NOMO-1 treated with dmso at 0.1 percent for 144 hours (cell line): ENCODE measurements around the gene AKNAD1.
"Not testable (repeated sequence)": the region's sequence is repeated elsewhere in the genome, so short reads cannot be mapped to it uniquely, and the experiment has no call there.

Experiments
- DNase-seq: peaks from one replicate; lab custom pipeline; 2025; ENCODE audit not compliant: unreplicated experiment; lab: John Stamatoyannopoulos, UW

AKNAD1 gene, protein sequence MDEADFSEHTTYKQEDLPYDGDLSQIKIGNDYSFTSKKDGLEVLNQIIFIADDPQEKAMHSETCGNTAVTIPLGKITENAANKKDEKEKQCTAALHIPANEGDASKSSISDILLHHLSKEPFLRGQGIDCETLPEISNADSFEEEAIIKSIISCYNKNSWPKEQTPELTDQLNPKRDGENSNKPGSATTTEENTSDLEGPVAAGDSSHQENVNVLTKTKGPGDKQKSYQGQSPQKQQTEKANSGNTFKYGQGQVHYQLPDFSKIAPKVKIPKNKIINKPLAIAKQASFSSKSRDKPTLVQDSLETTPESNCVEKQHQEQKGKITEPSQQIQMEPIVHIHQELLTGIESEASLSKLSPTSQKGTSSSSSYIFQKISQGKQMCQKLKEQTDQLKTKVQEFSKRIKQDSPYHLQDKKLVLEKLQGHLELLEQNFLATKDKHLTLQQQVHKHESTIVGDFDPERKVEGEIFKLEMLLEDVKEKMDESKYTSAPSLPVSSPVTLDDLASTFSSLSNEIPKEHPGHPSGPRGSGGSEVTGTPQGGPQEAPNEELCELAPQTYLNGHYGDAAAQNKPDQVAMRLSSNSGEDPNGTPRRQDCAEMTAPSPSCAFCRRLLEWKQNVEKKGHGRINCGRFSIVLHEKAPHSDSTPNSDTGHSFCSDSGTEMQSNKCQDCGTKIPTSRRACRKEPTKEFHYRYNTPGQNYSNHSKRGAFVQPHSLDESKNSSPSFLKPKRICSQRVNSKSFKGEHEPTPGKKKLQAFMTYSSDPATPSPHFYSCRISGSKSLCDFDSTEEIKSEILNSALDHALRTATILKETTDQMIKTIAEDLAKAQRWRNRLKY

GRCh38 chr1:108856994-108857393 is at the start of gene AKNAD1:
Gene AKNAD1, minus strand, starts transcription at chr1:108857094. Its CDS starts 4,430 bp downstream, at chr1:108852664.
- DNase-seq = no peak

GRCh38 chr1:108901106-108901505 is 44.2 kb upstream of the AKNAD1 start:
- DNase-seq = no peak

DNA sequence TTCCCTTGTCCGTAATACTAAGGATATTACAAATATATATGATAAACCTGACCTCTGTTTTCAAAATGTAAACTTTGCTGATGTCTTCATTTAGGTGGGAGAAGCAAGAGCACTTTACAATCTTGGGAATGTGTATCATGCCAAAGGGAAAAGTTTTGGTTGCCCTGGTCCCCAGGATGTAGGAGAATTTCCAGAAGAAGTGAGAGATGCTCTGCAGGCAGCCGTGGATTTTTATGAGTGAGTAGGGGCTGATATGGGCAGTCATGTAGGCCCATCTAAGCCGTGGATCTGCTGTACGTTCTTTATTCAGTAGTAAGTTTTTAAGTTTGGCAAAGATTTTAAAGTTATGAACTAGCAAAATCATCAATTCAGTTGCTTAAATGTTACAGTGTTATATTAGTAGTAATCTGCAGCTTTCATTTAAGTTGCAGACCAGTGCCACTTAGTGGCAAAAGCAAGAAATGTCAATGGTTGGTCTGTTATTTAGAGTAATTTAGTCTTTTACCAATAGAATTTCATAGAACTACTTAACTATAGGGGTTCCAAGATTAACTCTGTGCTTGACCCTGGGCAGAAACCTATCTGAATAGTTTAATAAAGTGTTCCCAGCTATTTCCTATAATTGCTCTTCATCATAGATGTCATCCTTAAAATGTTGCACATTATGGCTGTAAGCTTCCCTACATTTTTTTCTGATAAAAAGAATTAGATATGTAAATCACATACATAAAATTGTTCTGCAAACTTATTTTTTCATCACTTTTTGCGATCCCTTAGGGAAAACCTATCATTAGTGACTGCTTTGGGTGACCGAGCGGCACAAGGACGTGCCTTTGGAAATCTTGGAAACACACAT is 41.2 kb upstream of the AKNAD1 start:
- DNase-seq = peak; percentile 12

GRCh38 chr1:108896146-108897145 is 39.6 kb upstream of the AKNAD1 start:
- peak; percentile 34 for DNase-seq

- DNase-seq = no peak
Measured at GRCh38 chr1:108893141-108893530, 36.2 kb upstream of the AKNAD1 start.

DNA sequence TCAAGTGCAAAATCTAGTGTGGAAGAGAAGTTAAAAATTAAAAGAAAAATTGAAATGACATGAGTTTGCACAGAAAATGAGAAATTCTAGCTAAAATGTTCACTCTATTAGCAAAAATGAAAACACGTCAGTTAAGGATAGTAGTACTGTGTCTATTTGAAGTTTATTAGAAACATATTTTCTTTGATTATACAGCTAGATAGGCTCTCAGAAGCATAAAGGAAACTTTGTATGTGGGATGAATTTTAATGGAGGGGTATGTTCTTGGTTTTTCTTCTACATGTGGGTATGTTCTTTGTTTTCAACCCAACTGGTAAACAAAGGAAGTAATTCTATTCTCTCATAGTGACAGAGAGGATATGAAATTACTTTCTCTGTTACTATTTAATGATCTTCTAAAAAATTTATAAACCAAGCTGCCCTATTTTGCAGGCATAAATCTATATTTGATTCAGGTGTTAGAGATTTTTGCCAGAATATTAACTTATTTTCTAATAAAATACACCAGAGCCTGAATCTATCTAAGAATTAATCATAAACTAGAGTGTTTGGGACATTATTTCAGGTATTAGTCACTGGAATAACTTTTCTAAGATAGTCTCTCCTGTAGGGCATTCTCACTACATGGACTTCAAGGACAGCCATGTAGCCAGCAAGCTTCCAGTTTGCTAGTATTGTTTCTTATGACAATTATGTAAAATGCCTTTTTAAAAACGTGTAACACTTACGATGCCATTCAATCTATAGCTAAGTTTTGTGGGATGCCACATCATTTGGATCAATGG is 35.7 kb upstream of the AKNAD1 start:
- no peak for DNase-seq

DNA sequence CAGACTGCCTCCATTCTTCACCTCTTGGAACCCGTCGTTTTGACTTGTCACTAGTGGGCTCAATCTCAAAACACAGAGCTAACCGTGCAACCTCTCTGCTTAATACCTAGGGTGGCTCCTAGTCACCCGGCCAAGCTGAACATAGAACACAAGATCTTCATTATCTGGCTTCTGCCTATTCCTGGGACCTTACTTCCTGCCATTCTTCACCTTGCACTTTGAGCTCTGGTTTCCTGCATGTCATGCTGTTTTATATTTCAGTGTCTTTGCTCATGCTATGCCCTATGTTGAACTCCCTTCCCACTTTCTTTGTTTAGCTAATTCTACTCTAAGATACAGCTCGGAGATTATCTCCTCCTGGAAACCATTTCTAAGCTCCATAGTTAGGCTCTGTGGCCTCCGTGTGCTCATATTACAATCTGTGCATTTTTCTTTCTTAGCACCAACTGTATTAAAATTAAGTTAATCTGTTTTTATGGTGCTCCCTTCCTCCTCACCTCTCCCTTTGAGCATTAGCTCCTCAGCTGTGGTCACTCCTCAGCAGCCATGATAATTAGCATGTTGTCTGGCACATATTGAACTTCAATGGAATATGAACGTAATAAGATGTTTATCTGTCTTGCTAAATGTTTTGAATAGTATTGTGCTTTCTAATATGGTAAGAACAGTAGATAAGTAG is 33.0 kb upstream of the AKNAD1 start:
- DNase-seq = no peak

DNA sequence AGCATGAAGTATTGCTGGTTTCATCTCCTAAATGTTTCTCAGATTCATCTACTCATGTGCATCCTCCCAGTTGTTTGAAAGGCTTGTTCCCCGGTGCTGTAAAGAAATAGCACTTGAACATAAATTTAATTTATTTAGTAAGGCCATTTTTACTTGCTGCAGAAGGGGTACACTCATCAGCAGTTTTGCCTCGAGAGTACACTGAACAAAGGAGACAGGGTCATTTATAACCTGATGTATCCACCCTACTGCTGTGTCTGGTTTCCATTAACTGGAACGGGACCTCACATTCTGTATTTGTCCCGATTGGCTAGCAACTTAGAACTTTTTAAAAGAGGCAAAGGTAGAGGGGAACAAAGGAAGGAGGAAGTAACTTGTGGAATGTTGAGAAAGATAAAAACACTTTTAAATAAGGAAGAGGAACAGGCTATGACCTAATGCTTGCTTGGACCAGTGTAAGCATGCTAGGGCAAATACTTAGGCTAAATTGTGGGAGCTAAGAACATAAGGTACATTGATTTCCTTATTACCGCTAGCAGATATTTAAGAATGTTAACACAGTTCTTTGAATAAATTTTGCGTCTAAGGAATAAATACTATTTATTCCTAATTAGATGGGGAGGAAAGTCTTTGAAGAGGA is 32.2 kb upstream of the AKNAD1 start:
- not testable (repeated sequence) for DNase-seq

- DNase-seq = no peak
Measured at GRCh38 chr1:108886292-108886691, 29.4 kb upstream of the AKNAD1 start.

DNA sequence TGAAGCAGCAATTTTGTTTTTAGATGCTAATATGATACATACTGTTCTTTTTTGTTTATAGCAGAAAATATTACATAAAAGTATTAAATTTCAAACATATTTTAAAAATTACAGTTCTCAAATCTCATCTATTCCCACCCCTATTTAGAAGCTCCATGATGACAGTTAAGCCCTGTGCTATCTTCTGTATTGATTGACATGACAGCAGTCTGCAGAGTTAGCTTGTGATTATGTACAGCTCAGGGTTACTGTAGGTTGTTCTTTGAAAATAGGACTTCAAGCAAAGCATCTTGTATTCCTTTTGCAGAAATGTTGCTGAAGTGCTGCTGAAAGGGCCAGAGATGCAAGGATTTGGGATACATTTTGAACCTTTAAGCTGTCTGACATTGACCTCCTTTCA is 28.1 kb upstream of the AKNAD1 start:
- DNase-seq = no peak

DNA sequence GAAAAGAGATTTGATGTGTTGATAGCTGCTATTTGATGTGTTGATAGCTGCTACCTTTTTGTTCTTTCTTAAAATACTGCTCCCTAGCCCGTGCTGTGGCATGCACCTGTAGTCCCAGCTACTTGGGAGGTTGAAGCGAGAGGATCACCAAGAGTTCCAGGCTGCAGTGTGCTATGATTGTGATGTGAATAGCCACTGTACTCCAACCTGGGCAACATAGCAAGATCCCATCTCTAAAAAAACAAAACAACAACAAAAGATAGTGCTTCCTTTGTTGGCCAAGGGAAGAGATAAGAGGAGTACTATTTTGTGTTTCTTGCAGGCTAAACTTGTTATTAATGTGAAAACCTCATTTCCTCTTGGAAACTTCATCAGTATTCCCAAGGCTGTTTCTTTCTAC is 25.9 kb upstream of the AKNAD1 start:
- DNase-seq = no peak

DNA sequence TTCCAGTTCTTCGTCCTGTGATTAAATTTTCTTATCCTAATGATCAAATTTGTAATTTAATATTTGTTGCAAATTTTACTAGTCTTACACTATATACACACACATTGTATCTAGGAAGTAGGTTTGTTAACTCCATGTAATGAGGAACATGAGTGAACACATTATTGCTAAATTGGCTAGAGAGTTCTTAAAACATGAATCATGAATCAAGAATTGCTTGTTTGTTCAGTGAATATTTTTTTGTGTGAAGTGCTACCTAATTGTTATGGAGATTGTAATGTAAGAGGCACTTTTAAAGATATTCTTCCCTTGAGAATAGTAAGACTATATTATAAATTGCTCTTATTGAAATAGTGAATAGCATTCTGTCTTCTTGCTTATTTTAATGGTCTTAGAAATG is 24.5 kb upstream of the AKNAD1 start:
- peak; percentile 6 for DNase-seq

GRCh38 chr1:108880850-108881249 is 24.0 kb upstream of the AKNAD1 start:
- no peak for DNase-seq

- no peak for DNase-seq
Measured at GRCh38 chr1:108878678-108879077, 21.8 kb upstream of the AKNAD1 start.

DNA sequence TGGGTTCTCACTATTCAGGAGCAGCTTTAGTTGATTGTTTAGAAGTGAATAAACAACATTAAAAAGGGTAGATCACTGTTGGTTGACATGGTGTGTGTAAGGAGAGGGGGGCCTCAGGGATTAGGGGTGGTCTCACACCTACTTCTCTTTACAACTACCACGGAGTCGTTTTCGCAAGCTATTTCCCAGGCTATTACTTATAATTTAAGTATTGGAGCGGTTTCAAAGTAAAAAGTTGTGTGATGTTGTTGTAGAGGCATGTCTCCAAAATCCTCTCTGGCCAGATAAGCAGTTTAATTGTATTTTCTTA is 21.2 kb upstream of the AKNAD1 start:
- DNase-seq = no peak

DNA sequence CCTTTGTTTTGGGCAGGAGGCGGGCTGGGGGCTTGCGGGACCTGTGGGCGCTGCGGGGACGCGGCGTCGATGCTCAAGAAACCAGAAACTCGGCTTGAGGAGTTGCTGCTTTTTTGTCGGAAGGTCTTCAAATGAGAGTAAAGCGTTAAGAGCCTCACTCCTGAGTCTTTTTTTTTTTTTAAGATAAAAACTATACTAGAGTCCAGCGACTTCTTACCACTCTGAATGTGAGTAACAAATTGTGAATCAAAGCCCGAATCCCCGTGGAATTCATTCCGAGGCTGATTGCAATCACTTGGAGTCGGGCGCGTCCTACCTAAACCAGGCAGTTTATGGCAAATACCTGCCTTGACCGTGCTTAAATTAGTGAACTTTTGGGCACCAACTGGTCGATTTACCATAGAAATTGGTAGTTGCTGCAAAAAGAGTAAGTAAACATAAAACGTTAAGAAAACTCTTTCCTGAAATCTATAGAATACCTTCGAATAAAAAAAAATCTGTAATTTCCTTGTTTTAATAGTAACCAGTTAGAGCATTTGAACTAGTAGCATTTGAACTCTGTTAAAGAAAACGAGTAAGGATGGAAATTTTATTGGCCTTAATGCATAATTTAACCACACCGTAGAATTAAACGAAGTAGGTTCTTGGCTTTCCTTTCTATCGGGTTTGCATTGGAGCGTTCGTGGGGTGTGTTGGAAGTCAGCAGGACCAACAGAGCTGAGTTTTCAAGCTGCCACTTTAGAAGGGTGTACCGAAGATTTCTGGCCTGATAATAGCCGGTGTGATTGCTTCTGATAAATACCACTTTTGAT is 20.7 kb upstream of the AKNAD1 start:
- DNase-seq = peak; percentile 43

DNA sequence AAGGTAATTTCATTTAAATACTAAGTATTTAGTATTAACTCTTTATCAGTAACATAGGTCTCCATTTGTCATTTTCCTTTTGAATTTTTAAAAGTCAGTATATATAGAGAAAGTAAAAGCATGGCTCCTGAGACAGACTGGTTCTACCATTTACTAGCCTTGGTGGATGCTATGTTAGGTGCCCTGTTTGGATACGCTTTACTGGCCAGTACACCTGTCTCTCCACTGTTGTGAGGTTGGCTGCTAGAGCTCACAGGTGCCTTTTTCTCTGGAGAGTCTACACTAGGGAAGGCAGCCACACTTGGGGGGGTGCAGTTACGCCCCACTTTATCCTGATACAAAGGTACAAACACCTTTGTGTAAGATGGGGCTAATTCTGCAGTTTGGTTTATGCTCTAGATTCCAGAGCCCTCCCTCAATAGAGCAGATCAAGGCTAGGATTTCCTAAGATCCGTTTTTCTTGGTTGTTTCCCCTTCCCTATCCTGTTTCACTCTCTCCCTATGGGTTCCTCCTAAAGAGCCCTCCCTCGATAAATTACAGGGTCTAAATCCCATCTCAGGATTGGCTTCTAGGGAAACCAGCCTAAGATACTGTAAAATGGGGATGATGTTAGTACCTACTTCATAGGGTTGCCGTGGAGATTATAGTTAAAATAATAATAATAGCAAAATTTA is 14.3 kb upstream of the AKNAD1 start:
- DNase-seq = no peak
